Measurements from ENCODE around the gene EHBP1L1. TPM values are rescaled to one million over a fixed set of nuclear protein-coding genes. Genes with fewer than 3 reads are reported as not detected.
A peak's percentile ranks its signal among the peaks of the same experiment; 100 is the strongest.

EHBP1L1 gene
- total and polyA plus RNA-seq, 2 of the 13 experiments (the other 11 are each of a cell fraction or from before 2014, with no cell fraction given), result 8.3 to 10.6 TPM

- TF ChIP-seq ZNF687 (CRISPR knock-in tag; IDR thresholded peaks at IDR 0.05) (peak; percentile 88), ZNF331 (CRISPR knock-in tag; IDR thresholded peaks at IDR 0.05) (no peak; the same call in 1 of the 2 replicates), TERF1 (CRISPR knock-in tag; IDR thresholded peaks at IDR 0.05) (no peak), SETDB1 (CRISPR knock-in tag; IDR thresholded peaks at IDR 0.05; ENCODE audit: borderline replicate concordance) (no peak), ZFP1 (CRISPR knock-in tag; IDR thresholded peaks at IDR 0.05) (no peak), UBTF (CRISPR knock-in tag; IDR thresholded peaks at IDR 0.05) (peak; percentile 71; the same call in 1 of the 2 replicates), MBNL3 (CRISPR knock-in tag; conservative IDR thresholded peaks at IDR 0.05) (no peak), NR2F1 (CRISPR knock-in tag; IDR thresholded peaks at IDR 0.05) (peak; percentile 29 to 50; a peak in 2 of 4 replicates)
- TF ChIP-seq, protein P1, sequence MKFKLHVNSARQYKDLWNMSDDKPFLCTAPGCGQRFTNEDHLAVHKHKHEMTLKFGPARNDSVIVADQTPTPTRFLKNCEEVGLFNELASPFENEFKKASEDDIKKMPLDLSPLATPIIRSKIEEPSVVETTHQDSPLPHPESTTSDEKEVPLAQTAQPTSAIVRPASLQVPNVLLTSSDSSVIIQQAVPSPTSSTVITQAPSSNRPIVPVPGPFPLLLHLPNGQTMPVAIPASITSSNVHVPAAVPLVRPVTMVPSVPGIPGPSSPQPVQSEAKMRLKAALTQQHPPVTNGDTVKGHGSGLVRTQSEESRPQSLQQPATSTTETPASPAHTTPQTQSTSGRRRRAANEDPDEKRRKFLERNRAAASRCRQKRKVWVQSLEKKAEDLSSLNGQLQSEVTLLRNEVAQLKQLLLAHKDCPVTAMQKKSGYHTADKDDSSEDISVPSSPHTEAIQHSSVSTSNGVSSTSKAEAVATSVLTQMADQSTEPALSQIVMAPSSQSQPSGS (CRISPR knock-in tag; IDR thresholded peaks at IDR 0.05), result no peak
- TF ChIP-seq, protein P2, sequence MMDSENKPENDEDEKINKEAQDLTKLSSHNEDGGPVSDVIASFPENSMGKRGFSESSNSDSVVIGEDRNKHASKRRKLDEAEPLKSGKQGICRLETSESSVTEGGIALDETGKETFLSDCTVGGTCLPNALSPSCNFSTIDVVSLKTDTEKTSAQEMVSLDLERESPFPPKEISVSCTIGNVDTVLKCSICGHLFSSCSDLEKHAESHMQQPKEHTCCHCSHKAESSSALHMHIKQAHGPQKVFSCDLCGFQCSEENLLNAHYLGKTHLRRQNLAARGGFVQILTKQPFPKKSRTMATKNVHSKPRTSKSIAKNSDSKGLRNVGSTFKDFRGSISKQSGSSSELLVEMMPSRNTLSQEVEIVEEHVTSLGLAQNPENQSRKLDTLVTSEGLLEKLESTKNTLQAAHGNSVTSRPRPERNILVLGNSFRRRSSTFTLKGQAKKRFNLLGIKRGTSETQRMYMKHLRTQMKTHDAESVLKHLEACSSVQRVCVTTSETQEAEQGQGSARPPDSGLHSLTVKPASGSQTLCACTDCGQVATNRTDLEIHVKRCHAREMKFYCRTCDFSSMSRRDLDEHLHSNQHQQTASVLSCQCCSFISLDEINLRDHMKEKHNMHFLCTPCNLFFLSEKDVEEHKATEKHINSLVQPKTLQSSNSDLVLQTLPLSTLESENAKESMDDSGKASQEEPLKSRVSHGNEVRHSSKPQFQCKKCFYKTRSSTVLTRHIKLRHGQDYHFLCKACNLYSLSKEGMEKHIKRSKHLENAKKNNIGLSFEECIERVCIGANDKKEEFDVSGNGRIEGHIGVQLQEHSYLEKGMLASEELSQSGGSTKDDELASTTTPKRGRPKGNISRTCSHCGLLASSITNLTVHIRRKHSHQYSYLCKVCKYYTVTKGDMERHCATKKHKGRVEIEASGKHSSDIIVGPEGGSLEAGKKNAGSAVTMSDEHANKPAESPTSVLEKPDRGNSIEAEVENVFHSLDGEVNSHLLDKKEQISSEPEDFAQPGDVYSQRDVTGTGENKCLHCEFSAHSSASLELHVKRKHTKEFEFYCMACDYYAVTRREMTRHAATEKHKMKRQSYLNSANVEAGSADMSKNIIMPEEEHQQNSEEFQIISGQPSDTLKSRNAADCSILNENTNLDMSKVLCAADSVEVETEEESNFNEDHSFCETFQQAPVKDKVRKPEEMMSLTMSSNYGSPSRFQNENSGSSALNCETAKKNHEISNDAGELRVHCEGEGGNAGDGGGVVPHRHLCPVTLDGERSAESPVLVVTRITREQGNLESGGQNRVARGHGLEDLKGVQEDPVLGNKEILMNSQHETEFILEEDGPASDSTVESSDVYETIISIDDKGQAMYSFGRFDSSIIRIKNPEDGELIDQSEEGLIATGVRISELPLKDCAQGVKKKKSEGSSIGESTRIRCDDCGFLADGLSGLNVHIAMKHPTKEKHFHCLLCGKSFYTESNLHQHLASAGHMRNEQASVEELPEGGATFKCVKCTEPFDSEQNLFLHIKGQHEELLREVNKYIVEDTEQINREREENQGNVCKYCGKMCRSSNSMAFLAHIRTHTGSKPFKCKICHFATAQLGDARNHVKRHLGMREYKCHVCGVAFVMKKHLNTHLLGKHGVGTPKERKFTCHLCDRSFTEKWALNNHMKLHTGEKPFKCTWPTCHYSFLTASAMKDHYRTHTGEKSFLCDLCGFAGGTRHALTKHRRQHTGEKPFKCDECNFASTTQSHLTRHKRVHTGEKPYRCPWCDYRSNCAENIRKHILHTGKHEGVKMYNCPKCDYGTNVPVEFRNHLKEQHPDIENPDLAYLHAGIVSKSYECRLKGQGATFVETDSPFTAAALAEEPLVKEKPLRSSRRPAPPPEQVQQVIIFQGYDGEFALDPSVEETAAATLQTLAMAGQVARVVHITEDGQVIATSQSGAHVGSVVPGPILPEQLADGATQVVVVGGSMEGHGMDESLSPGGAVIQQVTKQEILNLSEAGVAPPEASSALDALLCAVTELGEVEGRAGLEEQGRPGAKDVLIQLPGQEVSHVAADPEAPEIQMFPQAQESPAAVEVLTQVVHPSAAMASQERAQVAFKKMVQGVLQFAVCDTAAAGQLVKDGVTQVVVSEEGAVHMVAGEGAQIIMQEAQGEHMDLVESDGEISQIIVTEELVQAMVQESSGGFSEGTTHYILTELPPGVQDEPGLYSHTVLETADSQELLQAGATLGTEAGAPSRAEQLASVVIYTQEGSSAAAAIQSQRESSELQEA (CRISPR knock-in tag; IDR thresholded peaks at IDR 0.05; ENCODE audit: not compliant biosample characterization), result no peak
Observed at GRCh38 chr11:65546217-65546958, 29.5 kb upstream of the EHBP1L1 start (continued).

Data from HepG2 (cell line).